Measurements from ENCODE around the gene DAND5.

DNA sequence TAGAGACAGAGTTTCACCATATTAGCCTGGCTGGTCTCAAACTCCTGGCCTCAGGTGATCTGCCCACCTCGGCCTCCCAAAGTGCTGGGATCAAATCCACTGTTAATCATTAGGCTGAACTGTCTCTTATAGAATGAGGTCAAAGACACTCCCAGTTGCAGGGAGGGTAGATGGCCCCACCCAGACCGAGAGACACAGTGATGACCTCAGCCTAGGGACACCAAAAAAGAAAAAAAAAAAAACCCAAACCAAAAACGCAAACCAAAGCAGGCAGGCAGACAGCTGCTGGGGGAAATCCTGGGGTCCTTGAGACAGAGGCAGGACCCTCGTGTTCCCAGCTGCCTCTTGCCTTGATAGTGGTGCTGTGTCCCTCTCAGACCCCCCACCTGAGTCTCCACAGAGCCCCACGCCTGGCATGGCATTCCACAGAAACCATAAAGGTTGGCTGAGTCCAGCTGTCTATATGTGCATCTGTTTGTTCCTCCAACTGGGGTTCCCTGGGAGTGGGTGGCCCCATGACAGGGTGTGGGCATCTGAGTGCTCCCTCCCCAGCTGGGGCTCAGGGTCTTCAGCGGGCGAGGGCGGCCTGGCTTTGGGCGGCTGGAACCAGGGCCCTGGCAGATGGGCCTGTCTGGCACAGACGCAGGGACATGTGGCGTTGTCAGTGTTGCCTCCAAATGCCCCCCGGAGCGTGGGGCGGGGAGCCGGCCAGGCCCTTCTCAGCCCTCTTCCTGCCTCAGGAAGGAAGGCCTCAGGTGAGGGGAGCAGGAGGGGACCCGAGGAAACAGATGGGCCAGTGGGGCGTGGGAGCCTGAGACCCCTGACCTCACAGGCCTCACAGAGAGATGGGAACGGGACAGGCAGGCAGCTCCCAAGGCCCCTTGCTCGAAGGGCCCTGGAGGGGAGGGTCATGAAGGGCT lies 5.2 kb downstream of the DAND5 start:
- TF ChIP-seq, protein P1, sequence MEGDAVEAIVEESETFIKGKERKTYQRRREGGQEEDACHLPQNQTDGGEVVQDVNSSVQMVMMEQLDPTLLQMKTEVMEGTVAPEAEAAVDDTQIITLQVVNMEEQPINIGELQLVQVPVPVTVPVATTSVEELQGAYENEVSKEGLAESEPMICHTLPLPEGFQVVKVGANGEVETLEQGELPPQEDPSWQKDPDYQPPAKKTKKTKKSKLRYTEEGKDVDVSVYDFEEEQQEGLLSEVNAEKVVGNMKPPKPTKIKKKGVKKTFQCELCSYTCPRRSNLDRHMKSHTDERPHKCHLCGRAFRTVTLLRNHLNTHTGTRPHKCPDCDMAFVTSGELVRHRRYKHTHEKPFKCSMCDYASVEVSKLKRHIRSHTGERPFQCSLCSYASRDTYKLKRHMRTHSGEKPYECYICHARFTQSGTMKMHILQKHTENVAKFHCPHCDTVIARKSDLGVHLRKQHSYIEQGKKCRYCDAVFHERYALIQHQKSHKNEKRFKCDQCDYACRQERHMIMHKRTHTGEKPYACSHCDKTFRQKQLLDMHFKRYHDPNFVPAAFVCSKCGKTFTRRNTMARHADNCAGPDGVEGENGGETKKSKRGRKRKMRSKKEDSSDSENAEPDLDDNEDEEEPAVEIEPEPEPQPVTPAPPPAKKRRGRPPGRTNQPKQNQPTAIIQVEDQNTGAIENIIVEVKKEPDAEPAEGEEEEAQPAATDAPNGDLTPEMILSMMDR (IDR thresholded peaks at IDR 0.05): no peak
- TF ChIP-seq ZFX (IDR thresholded peaks at IDR 0.05; ENCODE audit: borderline replicate concordance): no peak
